ENCODE results near the gene MGMT. TPM values are rescaled to one million over a fixed set of nuclear protein-coding genes. Genes with fewer than 3 reads are reported as not detected.

Gene MGMT
- polyA plus RNA-seq, 3 donors, result 9.5 to 23.5 (median 17.5) TPM

- Histone ChIP-seq H3K9me3 (replicated peaks in 1 of 2; ENCODE audit: control insufficient read depth in 1 of 2, insufficient read depth in 1 of 2, low read length in 2 of 2) (peaks cover 0 to 7% of the 10 kb centered on the region in 2 donors), H3K27me3 (ENCODE audit: control insufficient read depth in 2 of 2, insufficient read depth in 2 of 2, low read length in 2 of 2) (no peaks in the 10 kb centered on the region), H3K9ac (ENCODE audit: insufficient read depth, low read length, poor library complexity, severe bottlenecking) (no peak overlapping the region), H3K27ac (ENCODE audit: low read depth in 1 of 2, low read length in 2 of 2) (no peak overlapping the region), H4K20me1 (ENCODE audit: insufficient read depth, low read length) (no peaks in the 10 kb centered on the region), H2AFZ (ENCODE audit: insufficient read depth, low read depth, low read length, poor library complexity, severe bottlenecking) (no peak overlapping the region), H3K4me3 (replicated peaks in 1 of 3; ENCODE audit: low read depth in 2 of 3, low read length in 3 of 3) (no peak overlapping the region), H3K36me3 (replicated peaks in 1 of 2; ENCODE audit: control insufficient read depth in 1 of 2, insufficient read depth in 2 of 2, low read length in 2 of 2) (no peaks in the 10 kb centered on the region), H3K4me2 (replicated peaks; ENCODE audit: extremely low read depth, low read length, poor library complexity, severe bottlenecking) (no peak overlapping the region), H3K79me2 (ENCODE audit: insufficient read depth, low read length) (no peaks in the 10 kb centered on the region), H3K4me1 (ENCODE audit: control insufficient read depth in 1 of 2, insufficient read depth in 2 of 2, low read length in 2 of 2) (no peaks in the 10 kb centered on the region)
- Mint-ChIP-seq H3K27me3 (ENCODE audit: low read depth in 3 of 3) (peaks cover 0 to 4% (median 2%) of the 10 kb centered on the region in 3 donors), H3K36me3 (no peaks in the 10 kb centered on the region), H3K4me3 (no peak overlapping the region), H3K4me1 (peaks cover 9% of the 10 kb centered on the region), H3K9me3 (peaks cover 0 to 12% (median 9%) of the 10 kb centered on the region in 7 donors), H3K27ac (no peak overlapping the region)
- intact Hi-C loops (cut with micrococcal nuclease), result no loop called here
- no peak for DNase-seq
- no peak for TF ChIP-seq CTCF (IDR thresholded peaks at IDR 0.05)
- WGBS (ENCODE audit: insufficient coverage), result 26% methylated on average over 9 of the region's 13 CpGs
These were observed 317.9 kb downstream of the MGMT start for GRCh38 chr10:129784891-129785290.

- H3K4me3 Mint-ChIP-seq, result no peak overlapping the region
- H3K9me3 Mint-ChIP-seq, result peaks cover 0 to 12% (median 10%) of the 10 kb centered on the region in 7 donors
- H3K36me3 ChIP-seq (replicated peaks in 1 of 2; ENCODE audit: control insufficient read depth in 1 of 2, insufficient read depth in 2 of 2, low read length in 2 of 2), result no peaks in the 10 kb centered on the region
- peaks cover 0 to 7% (median 2%) of the 10 kb centered on the region in 3 donors for H3K27me3 Mint-ChIP-seq (ENCODE audit: low read depth in 3 of 3)
- peaks cover 9% of the 10 kb centered on the region for H3K4me1 Mint-ChIP-seq
- H3K4me1 ChIP-seq (ENCODE audit: control insufficient read depth in 1 of 2, insufficient read depth in 2 of 2, low read length in 2 of 2), result no peaks in the 10 kb centered on the region
- no peak overlapping the region for H3K4me3 ChIP-seq (replicated peaks in 1 of 3; ENCODE audit: low read depth in 2 of 3, low read length in 3 of 3)
- no peaks in the 10 kb centered on the region for H3K27me3 ChIP-seq (ENCODE audit: control insufficient read depth in 2 of 2, insufficient read depth in 2 of 2, low read length in 2 of 2)
- H3K27ac Mint-ChIP-seq, result no peak overlapping the region
- 76% methylated on average over 16 of the region's 16 CpGs for WGBS (ENCODE audit: insufficient coverage)
- H3K36me3 Mint-ChIP-seq, result no peaks in the 10 kb centered on the region
- no peaks in the 10 kb centered on the region for H4K20me1 ChIP-seq (ENCODE audit: insufficient read depth, low read length)
- H3K9ac ChIP-seq (ENCODE audit: insufficient read depth, low read length, poor library complexity, severe bottlenecking), result no peak overlapping the region
- H3K4me2 ChIP-seq (replicated peaks; ENCODE audit: extremely low read depth, low read length, poor library complexity, severe bottlenecking), result no peak overlapping the region
- H3K27ac ChIP-seq (ENCODE audit: low read depth in 1 of 2, low read length in 2 of 2), result no peak overlapping the region
- no peak overlapping the region for H2AFZ ChIP-seq (ENCODE audit: insufficient read depth, low read depth, low read length, poor library complexity, severe bottlenecking)
- DNase-seq, result no peak
- H3K79me2 ChIP-seq (ENCODE audit: insufficient read depth, low read length), result no peaks in the 10 kb centered on the region
- intact Hi-C loops (cut with micrococcal nuclease), result no loop called here
- no peak for TF ChIP-seq CTCF (IDR thresholded peaks at IDR 0.05)
- peaks cover 0 to 4% of the 10 kb centered on the region in 2 donors for H3K9me3 ChIP-seq (replicated peaks in 1 of 2; ENCODE audit: control insufficient read depth in 1 of 2, insufficient read depth in 1 of 2, low read length in 2 of 2)
These were observed 318.5 kb downstream of the MGMT start for GRCh38 chr10:129785536-129785981.

Measured in CD14-positive monocyte (primary cell).